Kidney (tissue), 14 donors: ENCODE results near the gene STAG1. TPM values are rescaled to one million over a fixed set of nuclear protein-coding genes. Genes with fewer than 3 reads are reported as not detected.

Source experiments
- DNase-seq, 5 donors: peaks; one replicate each; pipeline ENCODE4 v3.0.0-alpha.2; 2013 to 2020
- FAIRE-seq: peaks from 2 replicates; lab custom pipeline; 2012; peaks lifted over from hg19 to GRCh38; lab: Jason Lieb, UNC
- H3K27ac ChIP-seq, 2 donors: one replicate each; pipeline ENCODE4 v1.7.0; 2013; ENCODE audit warnings: low read depth in 2 of 2, low read length in 2 of 2, inconsistent platforms in 1 of 2
- H3K27me3 ChIP-seq: one replicate; pipeline ENCODE4 v1.7.1; 2013; ENCODE audit warnings: low read length, inconsistent platforms; ENCODE audit not compliant: control insufficient read depth, insufficient read depth
- H3K36me3 ChIP-seq, 3 donors: one replicate each; pipeline versions ENCODE4 v1.7.0 to v1.7.1; 2013; ENCODE audit warnings: low read length in 3 of 3, control low read depth in 1 of 3, inconsistent platforms in 1 of 3; ENCODE audit not compliant: insufficient read depth in 3 of 3, control insufficient read depth in 2 of 3
- H3K4me1 ChIP-seq, 3 donors: one replicate each; pipeline versions ENCODE4 v1.7.0 to v1.7.1; 2013; ENCODE audit warnings: low read length in 3 of 3, inconsistent platforms in 1 of 3, low read depth in 1 of 3; ENCODE audit not compliant: control insufficient read depth in 2 of 3, insufficient read depth in 2 of 3
- H3K4me3 ChIP-seq, 3 donors: one replicate each; pipeline versions ENCODE4 v1.7.0 to v1.8.1; 2013; ENCODE audit warnings: low read length in 3 of 3, control low read depth in 1 of 3, inconsistent platforms in 1 of 3
- H3K9ac ChIP-seq, 3 donors: one replicate each; pipeline versions ENCODE4 v1.7.0 to v1.7.1; 2013; ENCODE audit warnings: low read length in 3 of 3, control low read depth in 1 of 3, inconsistent platforms in 1 of 3
- H3K9me3 ChIP-seq, 3 donors: one replicate each; pipeline versions ENCODE4 v1.7.0 to v1.7.1; 2013; ENCODE audit warnings: low read length in 3 of 3, control low read depth in 1 of 3, inconsistent platforms in 1 of 3; ENCODE audit not compliant: control insufficient read depth in 2 of 3, insufficient read depth in 1 of 3
- intact Hi-C: fragments of 100-400 bp; cut with DNase I; formaldehyde crosslinking; loops from one replicate; pipeline ENCODE4 v1.11.1; 2022
- polyA plus RNA-seq: library from polyadenylated mRNA; stranded (reverse); fragments of 350-450 nt; fragmentation: Illumina TruSeq; extraction: RNeasy Lipid Tissue Mini Kit (QIAGEN cat#74804); gene quantifications from one replicate; pipeline ENCODE4 v1.2.3, GENCODE V29; 2014; ENCODE audit warnings: low read depth, low replicate concordance; ENCODE audit not compliant: insufficient read depth
- total RNA-seq: library from RNA; stranded (reverse); fragmentation: NEBNext Ultra II Directional; extraction: Animal tissue kit (Norgen Biotek cat#: 25700); gene quantifications from one replicate; pipeline ENCODE4 v1.2.1, GENCODE V29; 2021
- TF ChIP-seq, protein P1 (sequence below): IDR thresholded peaks from 3 replicates; pipeline ENCODE4 v1.5.1; 2012; ENCODE audit warnings: mild to moderate bottlenecking, moderate library complexity, borderline replicate concordance; ENCODE audit not compliant: insufficient read depth; ENCODE audit errors: extremely low read depth
- donor health status: control.
- donor health status: control.
- donor health status: control.
- donor health status: control.
- donor health status: control.
- donor health status: DM: yes; HTN: yes; CAD: no.
- donor health status: Normal renal cell carcinoma (clear cell type).

Gene STAG1
- total and polyA plus RNA-seq, 2 donors from 2014 or later = 7.8 to 49.9 TPM

DNA sequence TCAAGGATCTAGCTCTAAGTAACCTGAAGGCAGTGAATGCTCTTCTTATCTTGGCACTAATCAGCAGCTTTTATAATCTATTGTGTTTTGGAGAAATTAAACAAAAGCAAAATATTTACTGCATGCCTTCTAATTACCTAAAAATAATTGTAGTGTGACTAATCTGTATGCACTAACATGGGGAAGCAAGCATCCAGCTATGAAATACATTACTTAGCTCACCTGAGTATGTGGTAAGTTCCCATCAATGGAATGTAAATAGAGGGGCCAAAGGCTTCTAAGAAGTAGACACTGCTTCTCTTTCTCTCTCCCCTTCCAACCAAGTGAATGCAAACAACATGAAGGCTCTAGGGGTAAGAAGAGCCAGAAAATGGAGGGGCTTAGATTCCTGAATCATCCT, 165.6 kb downstream of the STAG1 start:
- TF ChIP-seq, protein P1, sequence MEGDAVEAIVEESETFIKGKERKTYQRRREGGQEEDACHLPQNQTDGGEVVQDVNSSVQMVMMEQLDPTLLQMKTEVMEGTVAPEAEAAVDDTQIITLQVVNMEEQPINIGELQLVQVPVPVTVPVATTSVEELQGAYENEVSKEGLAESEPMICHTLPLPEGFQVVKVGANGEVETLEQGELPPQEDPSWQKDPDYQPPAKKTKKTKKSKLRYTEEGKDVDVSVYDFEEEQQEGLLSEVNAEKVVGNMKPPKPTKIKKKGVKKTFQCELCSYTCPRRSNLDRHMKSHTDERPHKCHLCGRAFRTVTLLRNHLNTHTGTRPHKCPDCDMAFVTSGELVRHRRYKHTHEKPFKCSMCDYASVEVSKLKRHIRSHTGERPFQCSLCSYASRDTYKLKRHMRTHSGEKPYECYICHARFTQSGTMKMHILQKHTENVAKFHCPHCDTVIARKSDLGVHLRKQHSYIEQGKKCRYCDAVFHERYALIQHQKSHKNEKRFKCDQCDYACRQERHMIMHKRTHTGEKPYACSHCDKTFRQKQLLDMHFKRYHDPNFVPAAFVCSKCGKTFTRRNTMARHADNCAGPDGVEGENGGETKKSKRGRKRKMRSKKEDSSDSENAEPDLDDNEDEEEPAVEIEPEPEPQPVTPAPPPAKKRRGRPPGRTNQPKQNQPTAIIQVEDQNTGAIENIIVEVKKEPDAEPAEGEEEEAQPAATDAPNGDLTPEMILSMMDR = no peak
- FAIRE-seq (no peak), DNase-seq (no peak)
- no peak overlapping the region for H3K9ac ChIP-seq
- H3K9me3 ChIP-seq = no peaks in the 10 kb centered on the region
- no peaks in the 10 kb centered on the region for H3K4me1 ChIP-seq
- no peaks in the 10 kb centered on the region for H3K36me3 ChIP-seq
- no peak overlapping the region for H3K4me3 ChIP-seq
- H3K27ac ChIP-seq = no peak overlapping the region
- intact Hi-C loops = no loop called here
- H3K27me3 ChIP-seq = no peaks in the 10 kb centered on the region

DNA sequence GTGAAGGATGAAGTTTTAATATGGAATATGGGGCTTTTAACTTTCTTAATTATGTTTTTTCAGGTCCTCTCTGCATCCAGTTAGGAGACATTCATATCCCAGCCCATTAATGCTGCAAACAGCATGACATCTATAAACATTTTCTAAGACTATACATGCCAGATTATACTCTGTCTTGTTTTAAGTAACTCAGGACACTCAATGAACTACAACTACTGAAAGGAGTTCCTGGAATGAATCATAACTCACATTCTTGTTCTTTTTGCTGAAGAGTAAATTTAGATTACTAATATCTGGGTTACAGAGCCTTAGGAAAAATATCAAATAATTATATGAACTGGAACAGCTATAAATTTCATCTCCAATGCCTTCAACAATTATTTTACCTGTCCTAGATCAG, 167.4 kb downstream of the STAG1 start:
- TF ChIP-seq, protein P1 = no peak
- Histone ChIP-seq H3K36me3 (no peaks in the 10 kb centered on the region), H3K4me1 (no peaks in the 10 kb centered on the region), H3K27me3 (no peaks in the 10 kb centered on the region), H3K4me3 (no peak overlapping the region), H3K9me3 (no peaks in the 10 kb centered on the region), H3K9ac (no peak overlapping the region), H3K27ac (no peak overlapping the region)
- DNase-seq = no peak
- FAIRE-seq = no peak
- intact Hi-C loops = no loop called here

DNA sequence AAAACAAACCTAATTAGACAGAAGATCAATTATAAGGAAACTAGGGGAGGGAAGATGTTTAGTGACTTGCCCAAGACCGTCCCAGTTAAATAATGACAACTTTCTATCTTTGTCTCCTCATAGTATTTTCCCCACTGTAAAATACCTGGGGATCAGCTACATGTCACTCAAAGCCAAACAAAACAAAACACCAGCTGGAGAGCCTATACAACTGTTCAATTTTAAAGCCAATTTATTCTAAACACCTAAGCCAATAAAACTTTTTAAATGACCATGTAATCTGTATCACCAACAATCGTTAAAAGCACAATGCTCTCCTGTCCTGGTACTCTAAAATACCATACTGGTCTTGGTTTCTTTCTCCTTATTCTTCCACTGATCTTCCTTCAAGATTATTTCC, 168.4 kb downstream of the STAG1 start:
- FAIRE-seq (no peak), DNase-seq (no peak)
- intact Hi-C loops = no loop called here
- H3K36me3 ChIP-seq = no peaks in the 10 kb centered on the region
- no peak overlapping the region for H3K9ac ChIP-seq
- TF ChIP-seq, protein P1 = no peak
- H3K4me3 ChIP-seq = no peak overlapping the region
- no peak overlapping the region for H3K27ac ChIP-seq
- peaks cover 0 to under 1% (median 0%) of the 10 kb centered on the region in 3 donors for H3K4me1 ChIP-seq
- no peaks in the 10 kb centered on the region for H3K9me3 ChIP-seq
- no peaks in the 10 kb centered on the region for H3K27me3 ChIP-seq

DNA sequence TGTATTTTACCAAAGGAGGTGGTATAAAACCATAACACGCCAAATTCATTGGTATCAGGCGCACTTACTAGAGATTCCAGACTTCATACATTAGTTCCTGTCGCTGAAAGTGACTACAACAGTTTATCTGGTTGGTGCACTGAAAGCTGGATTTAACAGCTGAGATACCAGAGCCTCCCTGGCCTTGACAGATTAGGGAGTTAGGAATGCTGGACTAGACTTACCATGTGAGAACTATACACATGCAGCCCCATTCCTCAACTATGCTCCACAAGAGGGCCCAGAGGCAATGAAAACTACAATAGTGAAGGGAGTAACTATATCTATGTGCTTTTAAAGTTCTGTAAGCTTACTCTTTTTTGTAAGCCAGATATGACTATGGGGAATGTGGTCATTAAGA, 174.4 kb downstream of the STAG1 start:
- no peak for FAIRE-seq
- TF ChIP-seq, protein P1 = no peak
- H3K9me3 ChIP-seq = no peaks in the 10 kb centered on the region
- no peak overlapping the region for H3K4me3 ChIP-seq
- H3K27me3 ChIP-seq = no peaks in the 10 kb centered on the region
- H3K4me1 ChIP-seq = peaks cover 0 to 5% (median 0%) of the 10 kb centered on the region in 3 donors
- H3K9ac ChIP-seq = no peak overlapping the region
- DNase-seq = no peak
- H3K27ac ChIP-seq = no peak overlapping the region
- no peaks in the 10 kb centered on the region for H3K36me3 ChIP-seq
- intact Hi-C loops = no loop called here
